NCI-H2107 treated with DMSO at 0.1 percent for 48 hours (cell line): Measurements from ENCODE around the gene METTL9.
"Not testable (repeated sequence)": the region's sequence is repeated elsewhere in the genome, so short reads cannot be mapped to it uniquely, and the experiment has no call there.

Source experiments
- DNase-seq: peaks from one replicate; lab custom pipeline; 2025; ENCODE audit not compliant: unreplicated experiment; lab: John Stamatoyannopoulos, UW

The METTL9 gene

GRCh38 chr16:21634216-21634615 lies 34.8 kb downstream of the METTL9 start:
- no peak for DNase-seq

GRCh38 chr16:21635694-21636093 lies 36.3 kb downstream of the METTL9 start:
- not testable (repeated sequence) for DNase-seq

GRCh38 chr16:21637032-21637968 lies 37.9 kb downstream of the METTL9 start:
- DNase-seq = no peak

- no peak for DNase-seq
These were observed 39.2 kb downstream of the METTL9 start for GRCh38 chr16:21638573-21638975.

- no peak for DNase-seq
These were observed 40.1 kb downstream of the METTL9 start for GRCh38 chr16:21639493-21639892.

- no peak for DNase-seq
These were observed 42.5 kb downstream of the METTL9 start for GRCh38 chr16:21641916-21642315.

- no peak for DNase-seq
These were observed 43.5 kb downstream of the METTL9 start for GRCh38 chr16:21642861-21643260.

- DNase-seq = no peak
These were observed 44.4 kb downstream of the METTL9 start for GRCh38 chr16:21643785-21644184.

- no peak for DNase-seq
These were observed 45.3 kb downstream of the METTL9 start for GRCh38 chr16:21644674-21645073.

GRCh38 chr16:21645261-21645721 lies 45.9 kb downstream of the METTL9 start:
- no peak for DNase-seq

GRCh38 chr16:21646091-21646490 lies 46.7 kb downstream of the METTL9 start:
- no peak for DNase-seq

GRCh38 chr16:21646721-21647561 lies 47.6 kb downstream of the METTL9 start:
- DNase-seq = no peak

- no peak for DNase-seq
These were observed 48.3 kb downstream of the METTL9 start for GRCh38 chr16:21647562-21648164.

- not testable (repeated sequence) for DNase-seq
These were observed 50.5 kb downstream of the METTL9 start for GRCh38 chr16:21649826-21650406.

- no peak for DNase-seq
These were observed 51.1 kb downstream of the METTL9 start for GRCh38 chr16:21650521-21650920.

GRCh38 chr16:21651515-21651914 lies 52.1 kb downstream of the METTL9 start:
- DNase-seq = no peak

GRCh38 chr16:21652453-21652852 lies 53.1 kb downstream of the METTL9 start, which contains the start of gene IGSF6:
Gene IGSF6, minus strand, starts transcription at chr16:21652608. Its CDS starts 10 bp downstream, at chr16:21652598.
- no peak for DNase-seq

GRCh38 chr16:21653571-21653970 lies 54.2 kb downstream of the METTL9 start:
- no peak for DNase-seq

GRCh38 chr16:21654466-21654865 lies 55.1 kb downstream of the METTL9 start:
- no peak for DNase-seq

GRCh38 chr16:21654881-21655280 lies 55.5 kb downstream of the METTL9 start:
- DNase-seq = no peak
